CD14-positive monocyte (primary cell): Measurements from ENCODE around the gene RAB1B. TPM values are rescaled to one million over a fixed set of nuclear protein-coding genes. Genes with fewer than 3 reads are reported as not detected.

Source experiments
- DNase-seq, 3 donors: peaks; one replicate each; pipeline ENCODE4 v3.0.0-alpha.2; 2011 to 2022
- H2AFZ ChIP-seq: 2 replicates; pipeline ENCODE4 v1.6.0; 2012; ENCODE audit warnings: mild to moderate bottlenecking, low read depth, low read length, inconsistent platforms; ENCODE audit not compliant: insufficient read depth, poor library complexity, severe bottlenecking
- H3K27ac ChIP-seq, 2 donors: 1 replicate in 1 of 2; 2 replicates in 1 of 2; pipeline ENCODE4 v1.5.1; 2012 to 2013; ENCODE audit warnings: low read length in 2 of 2, control low read depth in 1 of 2, inconsistent platforms in 1 of 2, low read depth in 1 of 2, mild to moderate bottlenecking in 1 of 2
- H3K27me3 ChIP-seq, 2 donors: one replicate each; pipeline versions ENCODE4 v1.6.0 to v1.6.1; 2011 to 2013; ENCODE audit warnings: low read length in 2 of 2; ENCODE audit not compliant: control insufficient read depth in 2 of 2, insufficient read depth in 2 of 2
- H3K36me3 ChIP-seq, 2 donors: replicated peaks in 1 of 2; 1 replicate in 1 of 2; 2 replicates in 1 of 2; pipeline versions ENCODE4 v1.5.1 to v1.6.1; 2012 to 2013; ENCODE audit warnings: low read length in 2 of 2, control low read depth in 1 of 2, inconsistent platforms in 1 of 2, mild to moderate bottlenecking in 1 of 2; ENCODE audit not compliant: insufficient read depth in 2 of 2, control insufficient read depth in 1 of 2
- H3K4me1 ChIP-seq, 2 donors: 1 replicate in 1 of 2; 2 replicates in 1 of 2; pipeline versions ENCODE4 v1.5.1 to v1.6.1; 2012 to 2013; ENCODE audit warnings: low read length in 2 of 2, control low read depth in 1 of 2, inconsistent platforms in 1 of 2, mild to moderate bottlenecking in 1 of 2, moderate library complexity in 1 of 2; ENCODE audit not compliant: insufficient read depth in 2 of 2, control insufficient read depth in 1 of 2
- H3K4me2 ChIP-seq: replicated peaks from 2 replicates; pipeline ENCODE3; 2012; ENCODE audit warnings: low read length, moderate library complexity, mild to moderate bottlenecking; ENCODE audit not compliant: poor library complexity, severe bottlenecking; ENCODE audit errors: extremely low read depth
- H3K4me3 ChIP-seq, 3 experiments: fragments of 200-600 bp in 1 of 3; sonication (generic) in 1 of 3; replicated peaks in 1 of 3; 1 replicate in 2 of 3; 2 replicates in 1 of 3; pipeline ENCODE4 v1.5.1; 2011 to 2013; ENCODE audit warnings: low read length in 3 of 3, mild to moderate bottlenecking in 3 of 3, control low read depth in 2 of 3, low read depth in 2 of 3, inconsistent platforms in 1 of 3, moderate library complexity in 1 of 3
- H3K79me2 ChIP-seq: 2 replicates; pipeline ENCODE4 v1.6.0; 2012; ENCODE audit warnings: mild to moderate bottlenecking, control low read depth, inconsistent platforms, low read length, moderate library complexity; ENCODE audit not compliant: insufficient read depth
- H3K9ac ChIP-seq: 2 replicates; pipeline ENCODE4 v1.6.0; 2017; ENCODE audit warnings: low read length, mild to moderate bottlenecking; ENCODE audit not compliant: insufficient read depth, poor library complexity, severe bottlenecking
- H3K9me3 ChIP-seq, 2 donors: replicated peaks in 1 of 2; 1 replicate in 1 of 2; 2 replicates in 1 of 2; pipeline versions ENCODE4 v1.5.1 to v1.6.1; 2012 to 2013; ENCODE audit warnings: low read length in 2 of 2, control low read depth in 1 of 2; ENCODE audit not compliant: control insufficient read depth in 1 of 2, insufficient read depth in 1 of 2
- H4K20me1 ChIP-seq: 2 replicates; pipeline ENCODE4 v1.6.0; 2012; ENCODE audit warnings: mild to moderate bottlenecking, low read length, control low read depth, moderate library complexity; ENCODE audit not compliant: insufficient read depth
- H3K27ac Mint-ChIP-seq, 7 donors: one replicate each; pipeline ENCODE4 v1.8.0; 2020; ENCODE audit warnings: mild to moderate bottlenecking in 7 of 7, mixed read lengths in 7 of 7, moderate library complexity in 6 of 7, inconsistent platforms in 2 of 7
- H3K27me3 Mint-ChIP-seq, 3 donors: one replicate each; pipeline ENCODE4 v1.8.0; 2021 to 2022; ENCODE audit warnings: low read depth in 3 of 3, mild to moderate bottlenecking in 3 of 3, mixed read lengths in 3 of 3, moderate library complexity in 3 of 3, inconsistent platforms in 1 of 3
- H3K36me3 Mint-ChIP-seq, 2 donors: one replicate each; pipeline ENCODE4 v1.8.0; 2020; ENCODE audit warnings: mixed read lengths in 2 of 2, inconsistent platforms in 1 of 2, mild to moderate bottlenecking in 1 of 2
- H3K4me1 Mint-ChIP-seq: one replicate; pipeline ENCODE4 v1.8.0; 2020; ENCODE audit warnings: mild to moderate bottlenecking, mixed read lengths
- H3K4me3 Mint-ChIP-seq, 2 donors: one replicate each; pipeline ENCODE4 v1.8.0; 2020; ENCODE audit warnings: mild to moderate bottlenecking in 2 of 2, mixed read lengths in 2 of 2, moderate library complexity in 1 of 2
- H3K9me3 Mint-ChIP-seq, 7 donors: one replicate each; pipeline ENCODE4 v1.8.0; 2020 to 2022; ENCODE audit warnings: mixed read lengths in 7 of 7, mild to moderate bottlenecking in 6 of 7, moderate library complexity in 6 of 7, inconsistent platforms in 2 of 7
- WGBS: methylation state at CpG from one replicate; pipeline ENCODE4 v1.1.5; 2013; ENCODE audit warnings: missing lambda C conversion rate; ENCODE audit not compliant: insufficient coverage; 5-methylcytosine and 5-hydroxymethylcytosine counted together
- intact Hi-C, 2 donors: fragments of 100-400 bp; cut with micrococcal nuclease; formaldehyde crosslinking; loops; one replicate each; pipeline versions ENCODE4 v1.15.0 to v1.15.1; 2023
- polyA minus RNA-seq: library from RNA; depleted of rRNA, polyadenylated mRNA; stranded (reverse); fragments of >200 nt; gene quantifications from 2 replicates; pipeline ENCODE4 v1.2.3, GENCODE V29; 2012
- polyA plus RNA-seq, 3 donors: library from polyadenylated mRNA; depleted of rRNA in 1 of 3; unstranded in 2 of 3; stranded (reverse) in 1 of 3; fragments of 300-500 nt in 2 of 3; fragments of >200 nt in 1 of 3; fragmentation: Illumina TruSeq in 2 of 3; gene quantifications; 1 replicate in 2 of 3; 2 replicates in 1 of 3; pipeline ENCODE4 v1.2.3, GENCODE V29; 2012 to 2021
- total RNA-seq, 12 experiments: library from RNA in 1 of 12; stranded (reverse) in 1 of 12; fragments of 120-200 nt in 1 of 12; gene quantifications; one replicate each; pipeline ENCODE4 v1.2.4 and lab custom pipeline; 2013 to 2026; ENCODE audit warnings: mixed read lengths in 6 of 12, inconsistent platforms in 1 of 12
- TF ChIP-seq, protein P1 (sequence below): fragments of 200-600 bp; IDR thresholded peaks from one replicate; pipeline ENCODE4 v1.8.0; 2022; ENCODE audit warnings: antibody characterized with exemption, mild to moderate bottlenecking

Gene RAB1B
- 100 TPM for total RNA-seq (2013)
- 10 to 100 TPM; 17.9 to 90.5 (median 18.8) TPM for polyA plus RNA-seq
- polyA minus RNA-seq, result 55.8 and 93.3 TPM in 2 replicates
- 38.1 to 81.8 (median 48.0) reads per million in 11 experiments for total RNA-seq (lab: John Stamatoyannopoulos, UW)

DNA sequence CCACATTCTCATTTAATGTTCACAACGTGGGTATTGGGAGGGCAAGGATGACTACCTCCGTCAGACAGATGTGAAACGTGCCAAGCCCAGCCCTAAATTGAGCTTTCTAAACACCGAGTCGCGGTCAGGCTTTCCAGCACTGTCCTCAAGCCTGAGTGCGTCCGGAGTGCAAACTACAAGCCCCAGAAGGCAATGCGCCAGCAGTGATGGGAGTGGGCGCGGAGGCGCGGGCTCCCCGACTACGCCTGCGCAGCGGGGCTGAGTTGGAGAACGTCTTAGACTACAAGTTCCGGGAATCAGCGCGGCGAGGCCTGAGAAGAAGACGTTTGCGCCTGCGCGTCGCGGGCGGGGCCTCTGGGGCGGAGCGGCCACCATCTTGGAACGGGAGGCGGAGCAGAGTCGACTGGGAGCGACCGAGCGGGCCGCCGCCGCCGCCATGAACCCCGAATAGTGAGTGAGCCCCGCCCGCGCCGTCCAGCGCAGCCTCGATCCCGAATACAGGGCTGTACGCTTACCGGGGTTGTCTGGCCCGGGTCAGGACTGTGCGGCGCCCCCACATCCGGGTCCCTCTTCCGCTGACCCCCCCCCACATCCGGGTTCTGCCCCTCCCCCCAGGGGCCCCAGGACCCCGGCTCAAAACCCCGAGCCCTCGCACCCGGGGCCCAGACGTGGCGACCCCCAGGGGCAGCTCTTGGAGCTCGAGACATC, at the start of gene RAB1B:
Gene RAB1B (plus strand): TSS at position 396 of the 708 bp plus-strand sequence. CDS start 41 bp downstream, at position 437.
- H3K4me1 ChIP-seq, result peaks cover 26 to 35% of the 10 kb centered on the region in 2 donors
- H3K9me3 Mint-ChIP-seq, result no peaks in the 10 kb centered on the region
- WGBS, result under 1% methylated on average over 61 of the region's 64 CpGs

More for the DNA sequence above, at the start of gene RAB1B:
- Histone ChIP-seq H3K9ac (peak within 1 kb of the TSS; percentile 86), H3K9me3 (no peaks in the 10 kb centered on the region), H3K27ac (peak within 1 kb of the TSS; percentile 82 to 85), H4K20me1 (peaks cover 48% of the 10 kb centered on the region), H3K27me3 (no peaks in the 10 kb centered on the region), H3K4me3 (peak within 1 kb of the TSS; percentile 80 to 99 (median 97)), H3K4me2 (peak within 1 kb of the TSS; percentile 97), H3K79me2 (peaks cover 41% of the 10 kb centered on the region), H2AFZ (peak within 1 kb of the TSS; percentile 83), H3K36me3 (peaks cover 18 to 29% of the 10 kb centered on the region in 2 donors)
- Mint-ChIP-seq H3K4me1 (peaks cover 33% of the 10 kb centered on the region), H3K4me3 (peak within 1 kb of the TSS; percentile 93 to 98), H3K27me3 (peaks cover 0 to 3% (median 3%) of the 10 kb centered on the region in 3 donors), H3K36me3 (peaks cover 24 to 27% of the 10 kb centered on the region in 2 donors), H3K27ac (peak within 1 kb of the TSS; percentile 90 to 99 (median 96))
- TF ChIP-seq, protein P1, sequence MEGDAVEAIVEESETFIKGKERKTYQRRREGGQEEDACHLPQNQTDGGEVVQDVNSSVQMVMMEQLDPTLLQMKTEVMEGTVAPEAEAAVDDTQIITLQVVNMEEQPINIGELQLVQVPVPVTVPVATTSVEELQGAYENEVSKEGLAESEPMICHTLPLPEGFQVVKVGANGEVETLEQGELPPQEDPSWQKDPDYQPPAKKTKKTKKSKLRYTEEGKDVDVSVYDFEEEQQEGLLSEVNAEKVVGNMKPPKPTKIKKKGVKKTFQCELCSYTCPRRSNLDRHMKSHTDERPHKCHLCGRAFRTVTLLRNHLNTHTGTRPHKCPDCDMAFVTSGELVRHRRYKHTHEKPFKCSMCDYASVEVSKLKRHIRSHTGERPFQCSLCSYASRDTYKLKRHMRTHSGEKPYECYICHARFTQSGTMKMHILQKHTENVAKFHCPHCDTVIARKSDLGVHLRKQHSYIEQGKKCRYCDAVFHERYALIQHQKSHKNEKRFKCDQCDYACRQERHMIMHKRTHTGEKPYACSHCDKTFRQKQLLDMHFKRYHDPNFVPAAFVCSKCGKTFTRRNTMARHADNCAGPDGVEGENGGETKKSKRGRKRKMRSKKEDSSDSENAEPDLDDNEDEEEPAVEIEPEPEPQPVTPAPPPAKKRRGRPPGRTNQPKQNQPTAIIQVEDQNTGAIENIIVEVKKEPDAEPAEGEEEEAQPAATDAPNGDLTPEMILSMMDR, result no peak
- peak; percentile 99 to 100 (median 99) for DNase-seq
- intact Hi-C loops, result loop anchor here in 1 of 2 donors (2.0 kb wide), 1 partner anchor 20 kb away; the partner anchor contains the start of gene YIF1A
